HCT116 (cell line): ENCODE measurements around the gene URI1. TPM values are rescaled to one million over a fixed set of nuclear protein-coding genes. Genes with fewer than 3 reads are reported as not detected.

ENCODE experiments used
- ATAC-seq: fragments of 200-7000 bp; cut with Tn5 transposase; 2 replicates; pipeline ENCODE4 v1.9.1; 2020; ENCODE audit warnings: mild to moderate bottlenecking, moderate library complexity
- BruUV-seq: library from RNA; stranded (reverse); fragments of 400-500 nt; replicated peaks from 2 replicates; lab custom pipeline; 2021; lab: Mats Ljungman, UMichigan
- CTCF ChIA-PET: fragments of 300-600 bp; sonication (Branson Sonifier 250); formaldehyde crosslinking; loops from one replicate; lab custom pipeline; 2021; ENCODE audit warnings: antibody characterized with exemption; lab: Charles Lee
- POLR2A ChIA-PET: fragments of 300-600, 350-600 bp; sonication (Branson Sonifier 250); formaldehyde crosslinking; loops from one replicate; lab custom pipeline; 2021; ENCODE audit warnings: antibody characterized with exemption; lab: Charles Lee
- RAD21 ChIA-PET, 2 experiments: fragments of 300-600 bp; sonication (Branson Sonifier 250); formaldehyde crosslinking; loops; one replicate each; lab custom pipeline; 2023; ENCODE audit warnings: low total read pairs in 2 of 2; ENCODE audit not compliant: uncharacterized antibody in 2 of 2, unreplicated experiment in 2 of 2, low non-redundant PET in 1 of 2; lab: Charles Lee
- DNase-seq: peaks from one replicate; pipeline ENCODE4 v3.0.0-alpha.2; 2010; ENCODE audit warnings: low read depth, low spot score
- H2AFZ ChIP-seq: fragments of 200-600 bp; shearing (Covaris generic), sonication (generic); 2 replicates; pipeline ENCODE4 v1.6.1; 2017; ENCODE audit warnings: low read depth, mixed run types, mixed read lengths, antibody characterized with exemption, low read length; ENCODE audit not compliant: poor library complexity, severe bottlenecking
- H3K27ac ChIP-seq: 2 replicates; pipeline ENCODE4 v1.5.1; 2012; ENCODE audit warnings: low read depth, low read length
- H3K27me3 ChIP-seq: fragments of 200-600 bp; sonication (generic); 2 replicates; pipeline ENCODE4 v1.6.1; 2016; ENCODE audit warnings: mixed run types, low read length, mixed read lengths; ENCODE audit not compliant: insufficient read depth
- H3K36me3 ChIP-seq, 2 experiments: fragments of 200-500 bp in 1 of 2; fragments of 200-600 bp in 1 of 2; sonication (Bioruptor generic) in 1 of 2; sonication (generic) in 1 of 2; 2 replicates each; pipeline versions ENCODE4 v1.5.1 to v1.6.1; 2014 to 2016; ENCODE audit warnings: low read length in 2 of 2, inconsistent platforms in 1 of 2, mixed read lengths in 1 of 2, mixed run types in 1 of 2; ENCODE audit not compliant: insufficient read depth in 2 of 2, control insufficient read depth in 1 of 2
- H3K4me1 ChIP-seq, 2 experiments: fragments of 200-600 bp in 1 of 2; sonication (generic) in 1 of 2; 2 replicates each; pipeline versions ENCODE4 v1.5.1 to v1.6.1; 2012 to 2017; ENCODE audit warnings: low read length in 2 of 2, inconsistent platforms in 1 of 2, mild to moderate bottlenecking in 1 of 2, mixed read lengths in 1 of 2, mixed run types in 1 of 2, moderate library complexity in 1 of 2; ENCODE audit not compliant: insufficient read depth in 2 of 2, control insufficient read depth in 1 of 2
- H3K4me2 ChIP-seq: fragments of 200-600 bp; sonication (generic); 2 replicates; pipeline ENCODE4 v1.6.1; 2017; ENCODE audit warnings: mixed run types, low read length, mixed read lengths
- H3K4me3 ChIP-seq, 2 experiments: fragments of 200-600 bp in 1 of 2; sonication (generic) in 1 of 2; replicated peaks in 1 of 2; 2 replicates each; pipeline ENCODE4 v1.5.1; 2011 to 2016; ENCODE audit warnings: low read length in 2 of 2, control low read depth in 1 of 2, low read depth in 1 of 2, mild to moderate bottlenecking in 1 of 2, mixed read lengths in 1 of 2, mixed run types in 1 of 2
- H3K79me2 ChIP-seq: fragments of 200-600 bp; sonication (generic); 2 replicates; pipeline ENCODE4 v1.6.1; 2017; ENCODE audit warnings: mild to moderate bottlenecking, mixed run types, low read length, moderate library complexity, mixed read lengths; ENCODE audit not compliant: insufficient read depth
- H3K9ac ChIP-seq: fragments of 200-600 bp; sonication (generic); 2 replicates; pipeline ENCODE4 v1.6.1; 2016; ENCODE audit warnings: low read length, mixed read lengths
- H3K9me2 ChIP-seq: fragments of 200-600 bp; sonication (generic), shearing (Covaris generic); 2 replicates; pipeline ENCODE4 v1.6.1; 2017; ENCODE audit warnings: mixed run types, mild to moderate bottlenecking, moderate library complexity; ENCODE audit not compliant: insufficient read depth
- H3K9me3 ChIP-seq, 2 experiments: fragments of 200-500 bp in 1 of 2; fragments of 200-600 bp in 1 of 2; sonication (Bioruptor generic) in 1 of 2; sonication (generic) in 1 of 2; 2 replicates each; pipeline ENCODE4 v1.6.1; 2014 to 2017; ENCODE audit warnings: low read length in 2 of 2, mixed read lengths in 2 of 2, inconsistent platforms in 1 of 2, low read depth in 1 of 2, mild to moderate bottlenecking in 1 of 2, mixed run types in 1 of 2, moderate library complexity in 1 of 2; ENCODE audit not compliant: control insufficient read depth in 1 of 2, insufficient read depth in 1 of 2
- H4K20me1 ChIP-seq: fragments of 200-600 bp; sonication (generic), shearing (Covaris generic); 2 replicates; pipeline ENCODE4 v1.6.1; 2017; ENCODE audit warnings: mixed run types, mild to moderate bottlenecking, moderate library complexity; ENCODE audit not compliant: insufficient read depth
- CBX3 ChIP-seq: IDR thresholded peaks from 2 replicates; pipeline ENCODE4 v1.6.1; 2012; ENCODE audit warnings: low read depth
- EZH2 ChIP-seq: fragments of 200-600 bp; sonication (generic); IDR thresholded peaks from 2 replicates; pipeline ENCODE4 v1.6.1; 2017; ENCODE audit warnings: antibody characterized with exemption, mixed run types
- EZH2phosphoT487 ChIP-seq: fragments of 200-600 bp; IDR thresholded peaks from 2 replicates; pipeline ENCODE4 v1.6.1; 2018; ENCODE audit warnings: antibody characterized with exemption, borderline replicate concordance
- FOSL1 ChIP-seq: IDR thresholded peaks from 2 replicates; pipeline ENCODE4 v1.6.1; 2012; ENCODE audit warnings: low read depth
- SP1 ChIP-seq: IDR thresholded peaks from 2 replicates; pipeline ENCODE4 v1.6.1; 2012; ENCODE audit warnings: low read depth
- SRF ChIP-seq: IDR thresholded peaks from 2 replicates; pipeline ENCODE4 v1.6.1; 2012; ENCODE audit warnings: low read depth
- ZBTB33 ChIP-seq: IDR thresholded peaks from 2 replicates; pipeline ENCODE4 v1.6.1; 2011; ENCODE audit warnings: mild to moderate bottlenecking, low read length, moderate library complexity; ENCODE audit not compliant: insufficient replicate concordance; ENCODE audit errors: extremely low read depth
- intact Hi-C: fragments of 100-400 bp; cut with micrococcal nuclease; formaldehyde crosslinking; loops from 2 replicates; pipeline ENCODE4 v1.10.0; 2022
- total RNA-seq: library from RNA; stranded (reverse); gene quantifications from one replicate; pipeline ENCODE4 v1.2.1, GENCODE V29; 2021; ENCODE audit not compliant: unreplicated experiment

URI1 gene
- total RNA-seq, 1 experiment from 2014 or later = 51.4 TPM

GRCh38 chr19:30008169-30008568 lies 66.1 kb downstream of the URI1 start (continued):
- TF ChIP-seq ZBTB33 = no peak
- TF ChIP-seq FOSL1 = no peak
- no peak for TF ChIP-seq CBX3
- TF ChIP-seq SRF = no peak
- TF ChIP-seq SP1 = no peak
- TF ChIP-seq EZH2 = no peak
- TF ChIP-seq, all 23 proteins: peak for 0

- POLR2A ChIA-PET = no interaction called here
- no TSS peak for BruUV-seq
- intact Hi-C loops = no loop called here
- RAD21 ChIA-PET = no interaction called here
- ATAC-seq (no peak), DNase-seq (no peak)
- Histone ChIP-seq H3K4me2 (no peak overlapping the region), H3K9me3 (no peaks in the 10 kb centered on the region), H3K36me3 (peaks cover 11 to 15% of the 10 kb centered on the region in 2 experiments), H2AFZ (no peak overlapping the region), H3K27me3 (no peaks in the 10 kb centered on the region), H3K4me3 (no peak overlapping the region), H3K27ac (no peak overlapping the region), H3K9me2 (no peaks in the 10 kb centered on the region), H3K79me2 (peaks cover 26% of the 10 kb centered on the region; the same call in 1 of the 2 replicates), H4K20me1 (peaks cover under 1% of the 10 kb centered on the region; the same call in 1 of the 2 replicates), H3K4me1 (no peaks in the 10 kb centered on the region), H3K9ac (no peak overlapping the region)
- TF ChIP-seq EZH2 (no peak), EZH2phosphoT487 (no peak)
- CTCF ChIA-PET = no interaction called here
These were observed 67.0 kb downstream of the URI1 start for GRCh38 chr19:30009013-30009412.
